Left lung (tissue), 10 donors: ENCODE data around the gene AHCYL2. TPM values are rescaled to one million over a fixed set of nuclear protein-coding genes. Genes with fewer than 3 reads are reported as not detected.
A peak's percentile ranks its signal among the peaks of the same experiment; 100 is the strongest.

ENCODE experiments used
- ATAC-seq: fragments of 200-7000 bp; cut with Tn5 transposase; one replicate; pipeline ENCODE4 v1.9.1; 2020; ENCODE audit warnings: moderate library complexity
- DNase-seq, 4 donors: peaks; one replicate each; pipeline ENCODE4 v3.0.0-alpha.2; 2013 to 2020
- H3K27ac ChIP-seq, 2 donors: fragments of 200-600 bp; sonication (generic) in 1 of 2; one replicate each; pipeline versions ENCODE4 v1.5.0 to v1.8.0; 2020 to 2021
- H3K27me3 ChIP-seq, 2 donors: fragments of 200-600 bp; sonication (generic) in 1 of 2; one replicate each; pipeline versions ENCODE4 v1.5.0 to v1.8.0; 2020 to 2021
- H3K36me3 ChIP-seq, 2 donors: fragments of 200-600 bp; sonication (generic) in 1 of 2; one replicate each; pipeline versions ENCODE4 v1.5.0 to v1.8.0; 2020 to 2021
- H3K4me1 ChIP-seq, 2 donors: fragments of 200-600 bp; one replicate each; pipeline ENCODE4 v1.8.0; 2021
- H3K4me3 ChIP-seq, 2 donors: fragments of 200-600 bp; sonication (generic) in 1 of 2; one replicate each; pipeline versions ENCODE4 v1.5.0 to v1.8.0; 2020 to 2021; ENCODE audit warnings: mild to moderate bottlenecking in 1 of 2
- H3K9me3 ChIP-seq, 2 donors: fragments of 200-600 bp; sonication (generic) in 1 of 2; one replicate each; pipeline versions ENCODE4 v1.5.0 to v1.8.0; 2020 to 2021
- CTCF ChIP-seq, 2 donors: fragments of 200-600 bp; sonication (generic) in 1 of 2; IDR thresholded peaks; one replicate each; pipeline versions ENCODE4 v1.5.0 to v1.8.0; 2021; ENCODE audit warnings: antibody characterized with exemption in 2 of 2
- intact Hi-C, 2 donors: fragments of 100-400 bp; cut with DNase I; formaldehyde crosslinking; loops; one replicate each; pipeline versions ENCODE4 v1.11.2 to v1.14.2; 2022
- polyA plus RNA-seq, 6 donors: library from polyadenylated mRNA; unstranded; fragments of 120-200 nt; gene quantifications; one replicate each; pipeline ENCODE4 v1.2.1, GENCODE V29; 2013; ENCODE audit not compliant: insufficient read length in 6 of 6
- total RNA-seq, 2 donors: library from RNA; stranded (reverse); fragmentation: NEBNext Ultra II Directional; extraction: Animal tissue kit (Norgen Biotek cat#: 25700); gene quantifications; one replicate each; pipeline ENCODE4 v1.2.1, GENCODE V29; 2021
- donor health status: DM: no; HTN: yes; CAD: no.
- donor health status: DM: no; HTN: no; CAD: no.

Gene AHCYL2
- total and polyA plus RNA-seq, 8 donors: 16.2 to 219 (median 21.3) TPM

DNA sequence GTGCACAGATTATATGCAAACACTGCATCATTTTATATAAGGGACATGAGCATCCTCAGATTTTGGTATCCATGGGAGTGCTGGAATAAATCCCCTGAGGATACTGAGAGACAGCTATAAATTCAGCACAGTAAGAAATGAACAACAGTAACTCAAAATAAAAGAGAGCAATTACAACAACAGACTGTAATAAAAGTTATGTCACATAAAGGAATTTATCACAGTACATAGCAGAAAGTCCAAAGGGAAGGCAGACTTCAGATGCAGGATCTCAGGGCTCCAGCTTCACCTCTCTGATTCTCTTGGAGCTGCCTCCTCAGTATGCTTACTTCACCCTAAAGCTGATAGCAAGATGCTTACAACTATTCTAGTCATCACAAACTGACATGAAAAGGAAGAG, 165.5 kb downstream of the AHCYL2 start:
- intact Hi-C loops: no loop called here
- H3K4me3 ChIP-seq: no peak overlapping the region

DNA sequence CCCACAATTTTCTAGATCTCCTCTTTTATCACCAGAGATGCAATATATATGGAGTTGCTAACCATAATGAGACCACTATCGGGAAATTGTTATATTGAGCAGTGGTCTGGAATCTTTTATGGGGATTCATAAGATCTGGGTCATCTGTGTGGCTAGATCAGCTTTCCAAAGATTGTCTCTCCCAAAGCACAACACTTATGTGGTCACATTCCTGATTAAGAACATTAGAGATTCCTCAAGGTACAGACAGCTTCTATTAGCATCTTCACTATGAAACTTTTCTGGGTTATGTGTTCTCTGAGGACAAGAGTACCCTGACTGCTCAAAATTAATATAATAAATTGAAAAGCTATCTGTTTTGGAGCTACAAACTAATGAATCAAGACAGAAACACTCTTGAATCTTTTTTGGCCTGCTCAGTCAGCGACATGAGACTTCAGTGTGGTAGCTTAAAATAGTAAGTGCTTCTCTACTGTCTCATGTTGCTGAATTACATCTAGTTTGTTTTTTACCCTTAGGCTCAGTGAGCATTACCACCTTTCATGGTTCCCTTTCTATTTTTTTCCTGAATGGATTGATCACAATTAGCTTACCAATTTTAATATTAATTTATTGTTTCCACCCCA, 166.8 kb downstream of the AHCYL2 start:
- Histone ChIP-seq H3K9me3 (no peaks in the 10 kb centered on the region), H3K27ac (no peak overlapping the region), H3K4me3 (no peak overlapping the region), H3K4me1 (no peaks in the 10 kb centered on the region), H3K27me3 (no peaks in the 10 kb centered on the region), H3K36me3 (peaks cover 0 to 16% of the 10 kb centered on the region in 2 donors)
- intact Hi-C loops: no loop called here
- DNase-seq: no peak
- ATAC-seq: no peak
- no peak for TF ChIP-seq CTCF (IDR thresholded peaks at IDR 0.05)

More for the DNA sequence above, 165.5 kb downstream of the AHCYL2 start:
- no peak for TF ChIP-seq CTCF (IDR thresholded peaks at IDR 0.05)
- Histone ChIP-seq H3K9me3 (no peaks in the 10 kb centered on the region), H3K27ac (no peak overlapping the region), H3K27me3 (no peaks in the 10 kb centered on the region), H3K4me1 (no peaks in the 10 kb centered on the region), H3K36me3 (peaks cover 0 to 16% of the 10 kb centered on the region in 2 donors)
- ATAC-seq (no peak), DNase-seq (no peak)

DNA sequence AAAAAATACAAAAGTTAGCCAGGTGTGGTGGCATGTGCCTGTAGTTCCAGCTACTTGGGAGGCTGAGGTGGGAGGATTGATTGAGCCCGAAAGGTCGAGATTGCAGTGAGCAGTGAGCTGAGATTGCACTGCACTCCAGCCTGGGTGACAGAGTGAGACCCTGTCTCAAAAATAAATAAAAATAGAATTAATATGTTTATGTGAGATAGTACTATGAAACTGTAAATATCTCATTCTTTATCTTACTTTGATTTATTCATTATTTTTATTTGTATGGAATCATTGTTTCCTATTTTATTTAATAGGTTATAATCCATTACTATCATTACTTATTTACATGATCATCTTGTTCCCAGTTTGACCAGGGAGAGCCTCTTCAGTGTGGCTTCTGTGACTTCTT, 168.4 kb downstream of the AHCYL2 start:
- no peak for ATAC-seq
- TF ChIP-seq CTCF (IDR thresholded peaks at IDR 0.05): no peak

GRCh38 chr7:129394101-129394500, 169.3 kb downstream of the AHCYL2 start:
- Histone ChIP-seq H3K9me3 (no peaks in the 10 kb centered on the region), H3K4me3 (no peak overlapping the region), H3K27ac (no peak overlapping the region), H3K36me3 (peaks cover 0 to 40% of the 10 kb centered on the region in 2 donors), H3K27me3 (no peaks in the 10 kb centered on the region), H3K4me1 (no peaks in the 10 kb centered on the region)
- TF ChIP-seq CTCF (IDR thresholded peaks at IDR 0.05): no peak
- DNase-seq: no peak
- intact Hi-C loops: no loop called here
- no peak for ATAC-seq

More for the DNA sequence above, 168.4 kb downstream of the AHCYL2 start:
- peaks cover 0 to 32% of the 10 kb centered on the region in 2 donors for H3K36me3 ChIP-seq
- no peaks in the 10 kb centered on the region for H3K9me3 ChIP-seq
- H3K4me1 ChIP-seq: no peaks in the 10 kb centered on the region
- no peaks in the 10 kb centered on the region for H3K27me3 ChIP-seq
- no peak for DNase-seq
- H3K27ac ChIP-seq: no peak overlapping the region
- intact Hi-C loops: no loop called here
- no peak overlapping the region for H3K4me3 ChIP-seq

- intact Hi-C loops: no loop called here
- no peak overlapping the region for H3K27ac ChIP-seq
- no peak for TF ChIP-seq CTCF (IDR thresholded peaks at IDR 0.05)
- H3K36me3 ChIP-seq: peaks cover 0 to 33% of the 10 kb centered on the region in 2 donors
- ATAC-seq (peak; percentile 19), DNase-seq (no peak)
- no peak overlapping the region for H3K4me3 ChIP-seq
- no peaks in the 10 kb centered on the region for H3K27me3 ChIP-seq
- no peaks in the 10 kb centered on the region for H3K9me3 ChIP-seq
- no peaks in the 10 kb centered on the region for H3K4me1 ChIP-seq
These were observed 170.4 kb downstream of the AHCYL2 start for GRCh38 chr7:129394982-129395914.
